Measurements from ENCODE around the gene RENBP.

GRCh38 chrX:153934148-153934761, 10.2 kb downstream of the RENBP start:
- TF ChIP-seq, protein P1, sequence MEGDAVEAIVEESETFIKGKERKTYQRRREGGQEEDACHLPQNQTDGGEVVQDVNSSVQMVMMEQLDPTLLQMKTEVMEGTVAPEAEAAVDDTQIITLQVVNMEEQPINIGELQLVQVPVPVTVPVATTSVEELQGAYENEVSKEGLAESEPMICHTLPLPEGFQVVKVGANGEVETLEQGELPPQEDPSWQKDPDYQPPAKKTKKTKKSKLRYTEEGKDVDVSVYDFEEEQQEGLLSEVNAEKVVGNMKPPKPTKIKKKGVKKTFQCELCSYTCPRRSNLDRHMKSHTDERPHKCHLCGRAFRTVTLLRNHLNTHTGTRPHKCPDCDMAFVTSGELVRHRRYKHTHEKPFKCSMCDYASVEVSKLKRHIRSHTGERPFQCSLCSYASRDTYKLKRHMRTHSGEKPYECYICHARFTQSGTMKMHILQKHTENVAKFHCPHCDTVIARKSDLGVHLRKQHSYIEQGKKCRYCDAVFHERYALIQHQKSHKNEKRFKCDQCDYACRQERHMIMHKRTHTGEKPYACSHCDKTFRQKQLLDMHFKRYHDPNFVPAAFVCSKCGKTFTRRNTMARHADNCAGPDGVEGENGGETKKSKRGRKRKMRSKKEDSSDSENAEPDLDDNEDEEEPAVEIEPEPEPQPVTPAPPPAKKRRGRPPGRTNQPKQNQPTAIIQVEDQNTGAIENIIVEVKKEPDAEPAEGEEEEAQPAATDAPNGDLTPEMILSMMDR (conservative IDR thresholded peaks at IDR 0.05 in 1 of 2, IDR thresholded peaks at IDR 0.05 in 1 of 2; ENCODE audit: extremely low read depth in 1 of 2, insufficient read depth in 1 of 2, low read depth in 1 of 2, low read length in 2 of 2), result no peak
- no peak for TF ChIP-seq EZH2 (IDR thresholded peaks at IDR 0.05; ENCODE audit: borderline replicate concordance, low read length)

Measured in mammary epithelial cell (primary cell).